ENCODE data around the gene FOXN3. TPM values are rescaled to one million over a fixed set of nuclear protein-coding genes. Genes with fewer than 3 reads are reported as not detected.

The FOXN3 gene
- polyA plus RNA-seq, 1 of the 3 experiments (the other 2 are of a cell fraction), result 9.8 TPM

DNA sequence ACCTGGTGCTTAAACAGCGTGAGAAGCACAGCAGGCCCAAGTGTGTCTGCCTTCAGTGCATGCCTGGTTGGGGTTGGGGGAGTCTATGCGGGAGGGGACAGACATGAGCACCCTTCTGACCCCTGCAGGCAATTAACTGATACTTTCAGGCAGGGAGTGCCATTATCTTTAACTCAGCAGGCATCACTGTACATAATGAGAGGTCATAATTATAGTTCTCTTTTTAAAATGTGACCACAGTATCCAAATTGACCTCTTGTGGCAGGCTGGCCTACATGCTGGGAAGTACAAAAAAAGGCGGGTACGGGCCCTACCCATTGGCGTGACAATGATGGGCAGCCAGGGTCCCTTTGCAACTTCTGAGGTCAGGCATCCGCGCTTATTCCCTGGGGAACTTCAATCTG is 209.1 kb downstream of the FOXN3 start:
- Histone ChIP-seq H4K20me1 (ENCODE audit: insufficient read depth) (no peaks in the 10 kb centered on the region), H3K9ac (no peak overlapping the region), H3K4me2 (no peak overlapping the region), H3K4me1 (ENCODE audit: control insufficient read depth in 1 of 2, insufficient read depth in 2 of 2, low read depth in 1 of 2, low read length in 1 of 2) (peaks cover 0 to 36% of the 10 kb centered on the region in 2 experiments; a peak in 2 of 4 replicates), H3K9me2 (no peaks in the 10 kb centered on the region), H3K9me3 (no peaks in the 10 kb centered on the region), H3K4me3 (ENCODE audit: low read depth in 2 of 2, low read length in 1 of 2) (no peak overlapping the region), H3K27me3 (ENCODE audit: insufficient read depth) (no peaks in the 10 kb centered on the region), H3K79me2 (ENCODE audit: insufficient read depth) (no peaks in the 10 kb centered on the region), H2AFZ (ENCODE audit: low read depth) (no peak overlapping the region), H3K27ac (ENCODE audit: low read depth in 2 of 2, low read length in 1 of 2) (peak overlapping the region in 1 of 2 experiments; percentile 12; a peak in 1 of 4 replicates), H3K36me3 (replicated peaks in 1 of 2; ENCODE audit: control insufficient read depth in 1 of 2, insufficient read depth in 2 of 2, low read length in 1 of 2) (peaks cover 0 to 2% of the 10 kb centered on the region in 2 experiments), H3F3A (replicated peaks; ENCODE audit: insufficient read depth) (no peaks in the 10 kb centered on the region)
- CTCF ChIA-PET, result no interaction called here
- TF ChIP-seq YY1 (IDR thresholded peaks at IDR 0.05; ENCODE audit: low read depth) (no peak), MXI1 (IDR thresholded peaks at IDR 0.05; ENCODE audit: low read depth, low read length) (no peak), EP300 (IDR thresholded peaks at IDR 0.05; ENCODE audit: borderline replicate concordance in 1 of 2, low read depth in 1 of 2, low read length in 1 of 2) (no peak)
- TF ChIP-seq, protein P1, sequence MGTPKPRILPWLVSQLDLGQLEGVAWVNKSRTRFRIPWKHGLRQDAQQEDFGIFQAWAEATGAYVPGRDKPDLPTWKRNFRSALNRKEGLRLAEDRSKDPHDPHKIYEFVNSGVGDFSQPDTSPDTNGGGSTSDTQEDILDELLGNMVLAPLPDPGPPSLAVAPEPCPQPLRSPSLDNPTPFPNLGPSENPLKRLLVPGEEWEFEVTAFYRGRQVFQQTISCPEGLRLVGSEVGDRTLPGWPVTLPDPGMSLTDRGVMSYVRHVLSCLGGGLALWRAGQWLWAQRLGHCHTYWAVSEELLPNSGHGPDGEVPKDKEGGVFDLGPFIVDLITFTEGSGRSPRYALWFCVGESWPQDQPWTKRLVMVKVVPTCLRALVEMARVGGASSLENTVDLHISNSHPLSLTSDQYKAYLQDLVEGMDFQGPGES (IDR thresholded peaks at IDR 0.05; ENCODE audit: low read depth, low read length), result no peak
- TF ChIP-seq, protein P2, sequence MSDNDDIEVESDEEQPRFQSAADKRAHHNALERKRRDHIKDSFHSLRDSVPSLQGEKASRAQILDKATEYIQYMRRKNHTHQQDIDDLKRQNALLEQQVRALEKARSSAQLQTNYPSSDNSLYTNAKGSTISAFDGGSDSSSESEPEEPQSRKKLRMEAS (IDR thresholded peaks at IDR 0.05; ENCODE audit: low read depth), result no peak
- WGBS (ENCODE audit: low lambda C conversion rate), result 93% methylated on average over 7 of the region's 7 CpGs
- POLR2A ChIA-PET, result no interaction called here
- DNase-seq, result peak; percentile 30

- CTCF ChIA-PET, result interaction anchor here (0.8 kb wide), 1 partner anchor 22 kb away, joined by 4 read pairs; no protein-coding TSS in a partner anchor
- H3K9ac ChIP-seq, result no peak overlapping the region
Observed at GRCh38 chr14:89206389-89207031, 210.5 kb downstream of the FOXN3 start.

More at GRCh38 chr14:89206389-89207031, 210.5 kb downstream of the FOXN3 start:
- no peaks in the 10 kb centered on the region for H3K27me3 ChIP-seq (ENCODE audit: insufficient read depth)
- H3K79me2 ChIP-seq (ENCODE audit: insufficient read depth), result no peaks in the 10 kb centered on the region
- no peak for DNase-seq
- peaks cover 0 to 2% of the 10 kb centered on the region in 2 experiments for H3K36me3 ChIP-seq (replicated peaks in 1 of 2; ENCODE audit: control insufficient read depth in 1 of 2, insufficient read depth in 2 of 2, low read length in 1 of 2)
- WGBS (ENCODE audit: low lambda C conversion rate), result 94% methylated on average over 17 of the region's 17 CpGs
- TF ChIP-seq ELF1 (IDR thresholded peaks at IDR 0.05) (no peak), EZH2phosphoT487 (IDR thresholded peaks at IDR 0.05; ENCODE audit: borderline replicate concordance, low read depth) (no peak), ZBTB33 (IDR thresholded peaks at IDR 0.05; ENCODE audit: borderline replicate concordance, low read depth) (no peak), YY1 (IDR thresholded peaks at IDR 0.05; ENCODE audit: low read depth) (no peak), USF2 (IDR thresholded peaks at IDR 0.05; ENCODE audit: borderline replicate concordance, low read depth, low read length) (no peak)
- TF ChIP-seq, protein P3, sequence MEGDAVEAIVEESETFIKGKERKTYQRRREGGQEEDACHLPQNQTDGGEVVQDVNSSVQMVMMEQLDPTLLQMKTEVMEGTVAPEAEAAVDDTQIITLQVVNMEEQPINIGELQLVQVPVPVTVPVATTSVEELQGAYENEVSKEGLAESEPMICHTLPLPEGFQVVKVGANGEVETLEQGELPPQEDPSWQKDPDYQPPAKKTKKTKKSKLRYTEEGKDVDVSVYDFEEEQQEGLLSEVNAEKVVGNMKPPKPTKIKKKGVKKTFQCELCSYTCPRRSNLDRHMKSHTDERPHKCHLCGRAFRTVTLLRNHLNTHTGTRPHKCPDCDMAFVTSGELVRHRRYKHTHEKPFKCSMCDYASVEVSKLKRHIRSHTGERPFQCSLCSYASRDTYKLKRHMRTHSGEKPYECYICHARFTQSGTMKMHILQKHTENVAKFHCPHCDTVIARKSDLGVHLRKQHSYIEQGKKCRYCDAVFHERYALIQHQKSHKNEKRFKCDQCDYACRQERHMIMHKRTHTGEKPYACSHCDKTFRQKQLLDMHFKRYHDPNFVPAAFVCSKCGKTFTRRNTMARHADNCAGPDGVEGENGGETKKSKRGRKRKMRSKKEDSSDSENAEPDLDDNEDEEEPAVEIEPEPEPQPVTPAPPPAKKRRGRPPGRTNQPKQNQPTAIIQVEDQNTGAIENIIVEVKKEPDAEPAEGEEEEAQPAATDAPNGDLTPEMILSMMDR (IDR thresholded peaks at IDR 0.05), result no peak
- TF ChIP-seq, protein P1 (IDR thresholded peaks at IDR 0.05; ENCODE audit: low read depth, low read length), result no peak
- no peaks in the 10 kb centered on the region for H3K9me3 ChIP-seq
- H3F3A ChIP-seq (replicated peaks; ENCODE audit: insufficient read depth), result no peaks in the 10 kb centered on the region
- H2AFZ ChIP-seq (ENCODE audit: low read depth), result no peak overlapping the region
- POLR2A ChIA-PET, result no interaction called here
- no peak overlapping the region for H3K4me2 ChIP-seq
- H3K27ac ChIP-seq (ENCODE audit: low read depth in 2 of 2, low read length in 1 of 2), result no peak overlapping the region
- no peaks in the 10 kb centered on the region for H3K9me2 ChIP-seq
- no peaks in the 10 kb centered on the region for H4K20me1 ChIP-seq (ENCODE audit: insufficient read depth)
- H3K4me3 ChIP-seq (ENCODE audit: low read depth in 2 of 2, low read length in 1 of 2), result no peak overlapping the region
- peaks cover 0 to 25% of the 10 kb centered on the region in 2 experiments; a peak in 1 of 4 replicates for H3K4me1 ChIP-seq (ENCODE audit: control insufficient read depth in 1 of 2, insufficient read depth in 2 of 2, low read depth in 1 of 2, low read length in 1 of 2)

Data from SK-N-SH (cell line).